ENCODE measurements around the gene ATXN1.

DNA sequence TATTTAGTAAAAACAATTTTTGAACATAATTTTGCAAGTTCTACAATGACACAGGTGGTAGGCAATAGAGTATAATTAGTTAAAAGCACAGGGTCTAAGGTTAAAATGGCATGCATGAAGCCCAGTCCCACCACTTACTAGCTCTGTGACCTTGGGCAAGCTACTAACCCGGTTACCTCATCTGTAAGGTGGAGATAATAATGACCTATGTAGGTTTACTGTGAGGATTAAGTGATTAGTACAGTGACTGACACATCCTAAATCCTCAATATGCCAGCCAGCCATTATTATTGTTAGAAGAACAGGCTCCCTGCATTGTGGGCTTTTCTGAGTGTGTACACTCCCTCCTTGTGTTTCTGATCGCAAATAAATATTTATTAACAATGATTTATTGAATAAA, 26.2 kb downstream of the ATXN1 start:
- TF ChIP-seq, protein P1, sequence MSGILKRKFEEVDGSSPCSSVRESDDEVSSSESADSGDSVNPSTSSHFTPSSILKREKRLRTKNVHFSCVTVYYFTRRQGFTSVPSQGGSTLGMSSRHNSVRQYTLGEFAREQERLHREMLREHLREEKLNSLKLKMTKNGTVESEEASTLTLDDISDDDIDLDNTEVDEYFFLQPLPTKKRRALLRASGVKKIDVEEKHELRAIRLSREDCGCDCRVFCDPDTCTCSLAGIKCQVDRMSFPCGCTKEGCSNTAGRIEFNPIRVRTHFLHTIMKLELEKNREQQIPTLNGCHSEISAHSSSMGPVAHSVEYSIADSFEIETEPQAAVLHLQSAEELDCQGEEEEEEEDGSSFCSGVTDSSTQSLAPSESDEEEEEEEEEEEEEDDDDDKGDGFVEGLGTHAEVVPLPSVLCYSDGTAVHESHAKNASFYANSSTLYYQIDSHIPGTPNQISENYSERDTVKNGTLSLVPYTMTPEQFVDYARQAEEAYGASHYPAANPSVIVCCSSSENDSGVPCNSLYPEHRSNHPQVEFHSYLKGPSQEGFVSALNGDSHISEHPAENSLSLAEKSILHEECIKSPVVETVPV (CRISPR knock-in tag; IDR thresholded peaks at IDR 0.05), result no peak
- TF ChIP-seq ZFP30 (CRISPR knock-in tag; IDR thresholded peaks at IDR 0.05), result no peak
- TF ChIP-seq RARB (CRISPR knock-in tag; IDR thresholded peaks at IDR 0.05), result no peak
- TF ChIP-seq, protein P2, sequence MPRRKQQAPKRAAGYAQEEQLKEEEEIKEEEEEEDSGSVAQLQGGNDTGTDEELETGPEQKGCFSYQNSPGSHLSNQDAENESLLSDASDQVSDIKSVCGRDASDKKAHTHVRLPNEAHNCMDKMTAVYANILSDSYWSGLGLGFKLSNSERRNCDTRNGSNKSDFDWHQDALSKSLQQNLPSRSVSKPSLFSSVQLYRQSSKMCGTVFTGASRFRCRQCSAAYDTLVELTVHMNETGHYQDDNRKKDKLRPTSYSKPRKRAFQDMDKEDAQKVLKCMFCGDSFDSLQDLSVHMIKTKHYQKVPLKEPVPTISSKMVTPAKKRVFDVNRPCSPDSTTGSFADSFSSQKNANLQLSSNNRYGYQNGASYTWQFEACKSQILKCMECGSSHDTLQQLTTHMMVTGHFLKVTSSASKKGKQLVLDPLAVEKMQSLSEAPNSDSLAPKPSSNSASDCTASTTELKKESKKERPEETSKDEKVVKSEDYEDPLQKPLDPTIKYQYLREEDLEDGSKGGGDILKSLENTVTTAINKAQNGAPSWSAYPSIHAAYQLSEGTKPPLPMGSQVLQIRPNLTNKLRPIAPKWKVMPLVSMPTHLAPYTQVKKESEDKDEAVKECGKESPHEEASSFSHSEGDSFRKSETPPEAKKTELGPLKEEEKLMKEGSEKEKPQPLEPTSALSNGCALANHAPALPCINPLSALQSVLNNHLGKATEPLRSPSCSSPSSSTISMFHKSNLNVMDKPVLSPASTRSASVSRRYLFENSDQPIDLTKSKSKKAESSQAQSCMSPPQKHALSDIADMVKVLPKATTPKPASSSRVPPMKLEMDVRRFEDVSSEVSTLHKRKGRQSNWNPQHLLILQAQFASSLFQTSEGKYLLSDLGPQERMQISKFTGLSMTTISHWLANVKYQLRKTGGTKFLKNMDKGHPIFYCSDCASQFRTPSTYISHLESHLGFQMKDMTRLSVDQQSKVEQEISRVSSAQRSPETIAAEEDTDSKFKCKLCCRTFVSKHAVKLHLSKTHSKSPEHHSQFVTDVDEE (CRISPR knock-in tag; IDR thresholded peaks at IDR 0.05), result no peak
- TF ChIP-seq, protein P3, sequence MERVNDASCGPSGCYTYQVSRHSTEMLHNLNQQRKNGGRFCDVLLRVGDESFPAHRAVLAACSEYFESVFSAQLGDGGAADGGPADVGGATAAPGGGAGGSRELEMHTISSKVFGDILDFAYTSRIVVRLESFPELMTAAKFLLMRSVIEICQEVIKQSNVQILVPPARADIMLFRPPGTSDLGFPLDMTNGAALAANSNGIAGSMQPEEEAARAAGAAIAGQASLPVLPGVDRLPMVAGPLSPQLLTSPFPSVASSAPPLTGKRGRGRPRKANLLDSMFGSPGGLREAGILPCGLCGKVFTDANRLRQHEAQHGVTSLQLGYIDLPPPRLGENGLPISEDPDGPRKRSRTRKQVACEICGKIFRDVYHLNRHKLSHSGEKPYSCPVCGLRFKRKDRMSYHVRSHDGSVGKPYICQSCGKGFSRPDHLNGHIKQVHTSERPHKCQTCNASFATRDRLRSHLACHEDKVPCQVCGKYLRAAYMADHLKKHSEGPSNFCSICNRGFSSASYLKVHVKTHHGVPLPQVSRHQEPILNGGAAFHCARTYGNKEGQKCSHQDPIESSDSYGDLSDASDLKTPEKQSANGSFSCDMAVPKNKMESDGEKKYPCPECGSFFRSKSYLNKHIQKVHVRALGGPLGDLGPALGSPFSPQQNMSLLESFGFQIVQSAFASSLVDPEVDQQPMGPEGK (CRISPR knock-in tag; IDR thresholded peaks at IDR 0.05; ENCODE audit: borderline replicate concordance), result no peak
- no peak for TF ChIP-seq OSR1 (CRISPR knock-in tag; IDR thresholded peaks at IDR 0.05)
- TF ChIP-seq ARNTL (CRISPR knock-in tag; IDR thresholded peaks at IDR 0.05; ENCODE audit: borderline replicate concordance, low read depth), result no peak
- no peak for TF ChIP-seq ZNF8 (CRISPR knock-in tag; IDR thresholded peaks at IDR 0.05)
- no peak for TF ChIP-seq TOX (CRISPR knock-in tag; IDR thresholded peaks at IDR 0.05; ENCODE audit: borderline replicate concordance)
